NCI-H526 (cell line): ENCODE data around the gene RHOF.

Experiments used
- DNase-seq, 2 experiments: peaks; one replicate each; lab custom pipeline; 2025; lab: John Stamatoyannopoulos, UW

Gene RHOF

GRCh38 chr12:121819212-121819949, 25.9 kb upstream of the RHOF start:
- DNase-seq, result no peak

GRCh38 chr12:121817648-121818043, 24.2 kb upstream of the RHOF start:
- DNase-seq, result no peak

- DNase-seq, result no peak
Measured at GRCh38 chr12:121816925-121817647, 23.6 kb upstream of the RHOF start.

GRCh38 chr12:121815263-121815662, 21.8 kb upstream of the RHOF start:
- no peak for DNase-seq

GRCh38 chr12:121814429-121815119, 21.1 kb upstream of the RHOF start:
- DNase-seq, result no peak

- no peak for DNase-seq
Measured at GRCh38 chr12:121813951-121814350, 20.5 kb upstream of the RHOF start.

- no peak for DNase-seq
Measured at GRCh38 chr12:121812921-121813896, 19.7 kb upstream of the RHOF start.

GRCh38 chr12:121812320-121812871, 18.9 kb upstream of the RHOF start:
- peak in 1 of 2 experiments; percentile 82 for DNase-seq

GRCh38 chr12:121811434-121812319, 18.2 kb upstream of the RHOF start:
- DNase-seq, result peak; percentile 23 to 79

GRCh38 chr12:121810833-121811433, 17.4 kb upstream of the RHOF start:
- no peak for DNase-seq

GRCh38 chr12:121810234-121810817, 16.8 kb upstream of the RHOF start:
- DNase-seq, result no peak

GRCh38 chr12:121809712-121810116, 16.2 kb upstream of the RHOF start:
- DNase-seq, result no peak

GRCh38 chr12:121808623-121809022, 15.1 kb upstream of the RHOF start:
- no peak for DNase-seq

- DNase-seq, result no peak
Measured at GRCh38 chr12:121807642-121808347, 14.3 kb upstream of the RHOF start.

GRCh38 chr12:121806546-121807423, 13.3 kb upstream of the RHOF start:
- DNase-seq, result peak; percentile 21 to 79

- DNase-seq, result peak; percentile 37 to 39
Measured at GRCh38 chr12:121806009-121806545, 12.6 kb upstream of the RHOF start.

GRCh38 chr12:121805171-121806008, 11.9 kb upstream of the RHOF start:
- peak in 1 of 2 experiments; percentile 50 for DNase-seq
